Left lung (tissue), 10 donors: ENCODE data around the gene ITK. TPM values are rescaled to one million over a fixed set of nuclear protein-coding genes. Genes with fewer than 3 reads are reported as not detected.
A peak's percentile ranks its signal among the peaks of the same experiment; 100 is the strongest.
"Not testable (repeated sequence)": the region's sequence is repeated elsewhere in the genome, so short reads cannot be mapped to it uniquely, and the experiment has no call there.

Experiments
- ATAC-seq: fragments of 200-7000 bp; cut with Tn5 transposase; one replicate; pipeline ENCODE4 v1.9.1; 2020; ENCODE audit warnings: moderate library complexity
- DNase-seq, 4 donors: peaks; one replicate each; pipeline ENCODE4 v3.0.0-alpha.2; 2013 to 2020
- H3K27ac ChIP-seq, 2 donors: fragments of 200-600 bp; sonication (generic) in 1 of 2; one replicate each; pipeline versions ENCODE4 v1.5.0 to v1.8.0; 2020 to 2021
- H3K27me3 ChIP-seq, 2 donors: fragments of 200-600 bp; sonication (generic) in 1 of 2; one replicate each; pipeline versions ENCODE4 v1.5.0 to v1.8.0; 2020 to 2021
- H3K36me3 ChIP-seq, 2 donors: fragments of 200-600 bp; sonication (generic) in 1 of 2; one replicate each; pipeline versions ENCODE4 v1.5.0 to v1.8.0; 2020 to 2021
- H3K4me1 ChIP-seq, 2 donors: fragments of 200-600 bp; one replicate each; pipeline ENCODE4 v1.8.0; 2021
- H3K4me3 ChIP-seq, 2 donors: fragments of 200-600 bp; sonication (generic) in 1 of 2; one replicate each; pipeline versions ENCODE4 v1.5.0 to v1.8.0; 2020 to 2021; ENCODE audit warnings: mild to moderate bottlenecking in 1 of 2
- H3K9me3 ChIP-seq, 2 donors: fragments of 200-600 bp; sonication (generic) in 1 of 2; one replicate each; pipeline versions ENCODE4 v1.5.0 to v1.8.0; 2020 to 2021
- CTCF ChIP-seq, 2 donors: fragments of 200-600 bp; sonication (generic) in 1 of 2; IDR thresholded peaks; one replicate each; pipeline versions ENCODE4 v1.5.0 to v1.8.0; 2021; ENCODE audit warnings: antibody characterized with exemption in 2 of 2
- intact Hi-C, 2 donors: fragments of 100-400 bp; cut with DNase I; formaldehyde crosslinking; loops; one replicate each; pipeline versions ENCODE4 v1.11.2 to v1.14.2; 2022
- polyA plus RNA-seq, 6 donors: library from polyadenylated mRNA; unstranded; fragments of 120-200 nt; gene quantifications; one replicate each; pipeline ENCODE4 v1.2.1, GENCODE V29; 2013; ENCODE audit not compliant: insufficient read length in 6 of 6
- total RNA-seq, 2 donors: library from RNA; stranded (reverse); fragmentation: NEBNext Ultra II Directional; extraction: Animal tissue kit (Norgen Biotek cat#: 25700); gene quantifications; one replicate each; pipeline ENCODE4 v1.2.1, GENCODE V29; 2021
- donor health status: DM: no; HTN: yes; CAD: no.
- donor health status: DM: no; HTN: no; CAD: no.

Gene ITK
- total and polyA plus RNA-seq, 8 donors: 0.49 to 8.1 (median 1.1) TPM

- no peak for ATAC-seq
- Histone ChIP-seq H3K36me3 (no peaks in the 10 kb centered on the region), H3K4me1 (no peaks in the 10 kb centered on the region), H3K9me3 (no peaks in the 10 kb centered on the region), H3K4me3 (no peak overlapping the region), H3K27me3 (no peaks in the 10 kb centered on the region), H3K27ac (no peak overlapping the region)
- intact Hi-C loops: no loop called here
- DNase-seq: no peak
- TF ChIP-seq CTCF (IDR thresholded peaks at IDR 0.05): no peak
Observed at GRCh38 chr5:157178966-157179365, 1.7 kb upstream of the ITK start.

GRCh38 chr5:157182143-157182757 is 1.6 kb downstream of the ITK start:
- ATAC-seq (no peak), DNase-seq (no peak)
- Histone ChIP-seq H3K4me1 (no peaks in the 10 kb centered on the region), H3K36me3 (no peaks in the 10 kb centered on the region), H3K9me3 (no peaks in the 10 kb centered on the region), H3K4me3 (peak overlapping the region in 1 of 2 donors; percentile 21), H3K27me3 (no peaks in the 10 kb centered on the region), H3K27ac (no peak overlapping the region)
- intact Hi-C loops: no loop called here
- TF ChIP-seq CTCF (IDR thresholded peaks at IDR 0.05): no peak

GRCh38 chr5:157184117-157184670 is 3.6 kb downstream of the ITK start:
- DNase-seq (no peak), ATAC-seq (no peak)
- no peaks in the 10 kb centered on the region for H3K36me3 ChIP-seq
- H3K4me3 ChIP-seq: peak overlapping the region in 1 of 2 donors; percentile 21
- H3K27ac ChIP-seq: no peak overlapping the region
- intact Hi-C loops: no loop called here
- no peaks in the 10 kb centered on the region for H3K4me1 ChIP-seq
- no peaks in the 10 kb centered on the region for H3K27me3 ChIP-seq
- no peaks in the 10 kb centered on the region for H3K9me3 ChIP-seq
- TF ChIP-seq CTCF (IDR thresholded peaks at IDR 0.05): no peak

GRCh38 chr5:157185122-157185521 is 4.5 kb downstream of the ITK start:
- H3K9me3 ChIP-seq, H3K27ac ChIP-seq, H3K36me3 ChIP-seq, intact Hi-C loops, H3K4me3 ChIP-seq, DNase-seq, ATAC-seq, H3K4me1 ChIP-seq, H3K27me3 ChIP-seq: not testable (repeated sequence)

GRCh38 chr5:157186309-157187045 is 5.8 kb downstream of the ITK start:
- ATAC-seq (no peak), DNase-seq (no peak)
- no peaks in the 10 kb centered on the region for H3K36me3 ChIP-seq
- H3K9me3 ChIP-seq: no peaks in the 10 kb centered on the region
- H3K27ac ChIP-seq: no peak overlapping the region
- intact Hi-C loops: no loop called here
- H3K4me3 ChIP-seq: no peak overlapping the region
- H3K4me1 ChIP-seq: no peaks in the 10 kb centered on the region
- TF ChIP-seq CTCF (IDR thresholded peaks at IDR 0.05): no peak
- H3K27me3 ChIP-seq: no peaks in the 10 kb centered on the region
